Neural crest cell (in vitro differentiated cells): ENCODE results near the gene MARCO. TPM values are rescaled to one million over a fixed set of nuclear protein-coding genes. Genes with fewer than 3 reads are reported as not detected.

Experiments
- DNase-seq: peaks from one replicate; pipeline ENCODE4 v3.0.0; 2021; ENCODE audit warnings: low read depth, mixed read lengths, low spot score
- H3K27ac Mint-ChIP-seq: one replicate; pipeline ENCODE4 v1.8.0; 2021; ENCODE audit warnings: mild to moderate bottlenecking, mixed read lengths; ENCODE audit not compliant: unreplicated experiment
- H3K27me3 Mint-ChIP-seq: 2 replicates; pipeline ENCODE4 v1.8.0; 2021; ENCODE audit warnings: low read depth, mild to moderate bottlenecking, mixed read lengths
- H3K36me3 Mint-ChIP-seq: 2 replicates; pipeline ENCODE4 v1.8.0; 2021; ENCODE audit warnings: low read depth, mild to moderate bottlenecking, mixed read lengths
- H3K4me1 Mint-ChIP-seq: 2 replicates; pipeline ENCODE4 v1.8.0; 2021; ENCODE audit warnings: mixed read lengths
- H3K4me3 Mint-ChIP-seq: one replicate; pipeline ENCODE4 v1.8.0; 2021; ENCODE audit warnings: mild to moderate bottlenecking, mixed read lengths
- H3K9me3 Mint-ChIP-seq: 2 replicates; pipeline ENCODE4 v1.8.0; 2021; ENCODE audit warnings: mixed read lengths
- CTCF ChIP-seq: fragments of 200-600 bp; sonication (generic); conservative IDR thresholded peaks from 2 replicates; pipeline ENCODE4 v1.5.0; 2021; ENCODE audit warnings: antibody characterized with exemption, mild to moderate bottlenecking
- total RNA-seq: library from RNA; stranded (reverse); gene quantifications from 2 replicates; pipeline ENCODE4 v1.2.1, GENCODE V29; 2021

The MARCO gene
- total RNA-seq, 1 donor from 2014 or later: 0.54 TPM

GRCh38 chr2:118967124-118967880 lies 25.3 kb downstream of the MARCO start:
- no peak for DNase-seq
- Mint-ChIP-seq H3K4me1 (no peaks in the 10 kb centered on the region), H3K9me3 (no peaks in the 10 kb centered on the region), H3K27me3 (peaks cover 22% of the 10 kb centered on the region), H3K27ac (no peak overlapping the region), H3K36me3 (no peaks in the 10 kb centered on the region), H3K4me3 (no peak overlapping the region)
- no peak for TF ChIP-seq CTCF

- no peak for DNase-seq
- Mint-ChIP-seq H3K4me3 (no peak overlapping the region), H3K27me3 (peaks cover 17% of the 10 kb centered on the region), H3K36me3 (no peaks in the 10 kb centered on the region), H3K4me1 (no peaks in the 10 kb centered on the region), H3K9me3 (no peaks in the 10 kb centered on the region), H3K27ac (no peak overlapping the region)
- no peak for TF ChIP-seq CTCF
Observed at GRCh38 chr2:118968042-118968441, 26.0 kb downstream of the MARCO start.

- TF ChIP-seq CTCF: no peak
- Mint-ChIP-seq H3K4me1 (no peaks in the 10 kb centered on the region), H3K27me3 (peaks cover 25% of the 10 kb centered on the region), H3K27ac (peak overlapping the region; percentile 17), H3K36me3 (no peaks in the 10 kb centered on the region), H3K9me3 (no peaks in the 10 kb centered on the region), H3K4me3 (no peak overlapping the region)
- no peak for DNase-seq
Observed at GRCh38 chr2:118968961-118969733, 27.2 kb downstream of the MARCO start.

GRCh38 chr2:118969734-118970395 lies 27.9 kb downstream of the MARCO start:
- no peaks in the 10 kb centered on the region for H3K9me3 Mint-ChIP-seq
- no peak for DNase-seq
- H3K4me1 Mint-ChIP-seq: no peaks in the 10 kb centered on the region
- H3K27me3 Mint-ChIP-seq: peaks cover 24% of the 10 kb centered on the region
- H3K27ac Mint-ChIP-seq: no peak overlapping the region
- H3K4me3 Mint-ChIP-seq: no peak overlapping the region
- no peak for TF ChIP-seq CTCF
- H3K36me3 Mint-ChIP-seq: no peaks in the 10 kb centered on the region

GRCh38 chr2:118970396-118971135 lies 28.6 kb downstream of the MARCO start:
- Mint-ChIP-seq H3K27ac (no peak overlapping the region), H3K36me3 (no peaks in the 10 kb centered on the region), H3K4me3 (no peak overlapping the region), H3K9me3 (no peaks in the 10 kb centered on the region), H3K27me3 (peaks cover 31% of the 10 kb centered on the region), H3K4me1 (no peaks in the 10 kb centered on the region)
- DNase-seq: no peak
- TF ChIP-seq CTCF: no peak
